SK-N-SH (cell line): ENCODE measurements around the gene TMEM72. TPM values are rescaled to one million over a fixed set of nuclear protein-coding genes. Genes with fewer than 3 reads are reported as not detected.

Experiments
- CTCF ChIA-PET: fragments of 300-600, 350-600 bp; formaldehyde crosslinking; extraction: SDS; loops from one replicate; lab custom pipeline; 2021; lab: Yijun Ruan, JAX
- POLR2A ChIA-PET: fragments of 350-600 bp; sonication (Branson Sonifier 250); formaldehyde crosslinking; extraction: SDS; loops from one replicate; lab custom pipeline; 2020; ENCODE audit warnings: antibody characterized with exemption, inconsistent platforms; lab: Yijun Ruan, JAX
- DNase-seq: peaks from one replicate; pipeline ENCODE4 v3.0.0; 2012
- H2AFZ ChIP-seq: fragments of 200-600 bp; sonication (generic); 2 replicates; pipeline ENCODE4 v1.8.1; 2016; ENCODE audit warnings: antibody characterized with exemption, mild to moderate bottlenecking, low read depth
- H3F3A ChIP-seq: fragments of 200-600 bp; sonication (generic); replicated peaks from 2 replicates; pipeline ENCODE3; 2016; ENCODE audit warnings: antibody characterized with exemption, mild to moderate bottlenecking; ENCODE audit not compliant: insufficient read depth
- H3K27ac ChIP-seq, 2 experiments: fragments of 200-500 bp in 1 of 2; fragments of 200-600 bp in 1 of 2; sonication (Bioruptor generic) in 1 of 2; sonication (generic), shearing (Covaris generic) in 1 of 2; 2 replicates each; pipeline versions ENCODE4 v1.5.1 to v1.6.1; 2014 to 2016; ENCODE audit warnings: low read depth in 2 of 2, inconsistent platforms in 1 of 2, low read length in 1 of 2, mild to moderate bottlenecking in 1 of 2, mixed read lengths in 1 of 2
- H3K27me3 ChIP-seq: fragments of 200-600 bp; sonication (generic), shearing (Covaris generic); 2 replicates; pipeline ENCODE4 v1.6.1; 2016; ENCODE audit warnings: mixed run types; ENCODE audit not compliant: insufficient read depth
- H3K36me3 ChIP-seq, 2 experiments: fragments of 200-500 bp in 1 of 2; fragments of 200-600 bp in 1 of 2; sonication (Bioruptor generic) in 1 of 2; sonication (generic) in 1 of 2; replicated peaks in 1 of 2; 2 replicates each; pipeline versions ENCODE3 to v1.5.1; 2014 to 2016; ENCODE audit warnings: low read length in 1 of 2, mild to moderate bottlenecking in 1 of 2; ENCODE audit not compliant: insufficient read depth in 2 of 2, control insufficient read depth in 1 of 2
- H3K4me1 ChIP-seq, 2 experiments: fragments of 200-500 bp in 1 of 2; fragments of 200-600 bp in 1 of 2; sonication (Bioruptor generic) in 1 of 2; sonication (generic), shearing (Covaris generic) in 1 of 2; 2 replicates each; pipeline versions ENCODE4 v1.5.1 to v1.6.1; 2014 to 2016; ENCODE audit warnings: low read depth in 1 of 2, low read length in 1 of 2, mixed run types in 1 of 2; ENCODE audit not compliant: insufficient read depth in 2 of 2, control insufficient read depth in 1 of 2
- H3K4me2 ChIP-seq: fragments of 200-600 bp; sonication (generic), shearing (Covaris generic); 2 replicates; pipeline ENCODE4 v1.6.1; 2017; ENCODE audit warnings: mixed run types
- H3K4me3 ChIP-seq, 2 experiments: fragments of 200-500 bp in 1 of 2; fragments of 200-600 bp in 1 of 2; sonication (Bioruptor generic) in 1 of 2; sonication (generic), shearing (Covaris generic) in 1 of 2; 2 replicates each; pipeline versions ENCODE4 v1.5.1 to v1.8.1; 2014 to 2016; ENCODE audit warnings: low read depth in 2 of 2, inconsistent platforms in 1 of 2, low read length in 1 of 2, mild to moderate bottlenecking in 1 of 2, mixed read lengths in 1 of 2, moderate library complexity in 1 of 2
- H3K79me2 ChIP-seq: fragments of 200-600 bp; sonication (generic); 2 replicates; pipeline ENCODE4 v1.8.1; 2017; ENCODE audit warnings: mild to moderate bottlenecking; ENCODE audit not compliant: insufficient read depth
- H3K9ac ChIP-seq: fragments of 200-600 bp; sonication (generic); 2 replicates; pipeline ENCODE4 v1.6.1; 2017; ENCODE audit warnings: mixed run types
- H3K9me2 ChIP-seq: fragments of 200-600 bp; sonication (generic); 2 replicates; pipeline ENCODE4 v1.6.1; 2017; ENCODE audit warnings: mixed run types
- H3K9me3 ChIP-seq: fragments of 200-600 bp; sonication (generic); 2 replicates; pipeline ENCODE4 v1.6.1; 2017; ENCODE audit warnings: mixed run types, mild to moderate bottlenecking, moderate library complexity
- H4K20me1 ChIP-seq: fragments of 200-600 bp; sonication (generic); 2 replicates; pipeline ENCODE4 v1.6.1; 2017; ENCODE audit warnings: mild to moderate bottlenecking, mixed run types; ENCODE audit not compliant: insufficient read depth
- CHD2 ChIP-seq: fragments of 150-350 bp; IDR thresholded peaks from 2 replicates; pipeline ENCODE4 v1.6.1; 2018; ENCODE audit warnings: low read length; ENCODE audit not compliant: partially characterized antibody
- EZH2phosphoT487 ChIP-seq: fragments of 200-600 bp; sonication (generic); IDR thresholded peaks from 2 replicates; pipeline ENCODE4 v1.6.1; 2017; ENCODE audit warnings: low read depth, mixed run types, mild to moderate bottlenecking, antibody characterized with exemption, moderate library complexity, borderline replicate concordance
- FOSL2 ChIP-seq: IDR thresholded peaks from 2 replicates; pipeline ENCODE4 v1.4.0; 2012; ENCODE audit warnings: low read depth, mild to moderate bottlenecking, moderate library complexity, borderline replicate concordance
- FOXM1 ChIP-seq: IDR thresholded peaks from 2 replicates; pipeline ENCODE4 v1.4.0; 2012; ENCODE audit warnings: low read depth, mild to moderate bottlenecking
- GABPA ChIP-seq: IDR thresholded peaks from 2 replicates; pipeline ENCODE4 v1.4.0; 2012; ENCODE audit warnings: low read depth, mild to moderate bottlenecking
- GATA2 ChIP-seq: sonication (generic); formaldehyde crosslinking; IDR thresholded peaks from 2 replicates; pipeline ENCODE4 v1.5.0; 2020; ENCODE audit warnings: mild to moderate bottlenecking, missing genetic modification reagents
- MEF2A ChIP-seq: IDR thresholded peaks from 2 replicates; pipeline ENCODE4 v1.4.0; 2012; ENCODE audit warnings: low read depth, borderline replicate concordance
- RAD21 ChIP-seq: IDR thresholded peaks from 2 replicates; pipeline ENCODE4 v1.6.1; 2012; ENCODE audit warnings: mild to moderate bottlenecking, low read length
- RCOR1 ChIP-seq: fragments of 150-350 bp; IDR thresholded peaks from 2 replicates; pipeline ENCODE4 v1.6.1; 2017; ENCODE audit warnings: antibody characterized with exemption, low read length
- RFX5 ChIP-seq: IDR thresholded peaks from 2 replicates; pipeline ENCODE4 v1.6.1; 2012; ENCODE audit warnings: mild to moderate bottlenecking, improper control_type of control experiment, low read length
- SIN3A ChIP-seq: IDR thresholded peaks from 2 replicates; pipeline ENCODE4 v1.6.1; 2012; ENCODE audit warnings: low read depth, mild to moderate bottlenecking, low read length, moderate library complexity, borderline replicate concordance
- SMC3 ChIP-seq: IDR thresholded peaks from 2 replicates; pipeline ENCODE4 v1.6.1; 2012; ENCODE audit warnings: low read depth, low read length, improper control_type of control experiment
- ZBTB33 ChIP-seq: IDR thresholded peaks from 2 replicates; pipeline ENCODE4 v1.4.0; 2012; ENCODE audit warnings: low read depth, borderline replicate concordance
- WGBS: methylation state at CpG from one replicate; pipeline ENCODE4 v1.1.6; 2017; ENCODE audit warnings: low lambda C conversion rate; 5-methylcytosine and 5-hydroxymethylcytosine counted together
- polyA plus RNA-seq, 3 experiments: library from polyadenylated mRNA; depleted of rRNA; stranded (reverse); fragments of >200 nt; gene quantifications; 2 replicates each; pipeline ENCODE4 v1.2.3, GENCODE V29; 2012
- TF ChIP-seq, protein P1 (sequence below): IDR thresholded peaks from 2 replicates; pipeline ENCODE4 v1.4.0; 2012; ENCODE audit warnings: low read depth, borderline replicate concordance
- TF ChIP-seq, protein P2 (sequence below): IDR thresholded peaks from 2 replicates; pipeline ENCODE4 v1.4.0; 2012; ENCODE audit warnings: low read depth
- TF ChIP-seq, protein P3 (sequence below): fragments of 200-600 bp; sonication (generic); IDR thresholded peaks from 2 replicates; pipeline ENCODE4 v1.6.1; 2017; ENCODE audit warnings: antibody characterized with exemption, mild to moderate bottlenecking, moderate library complexity

The TMEM72 gene
- polyA plus RNA-seq, 1 of the 3 experiments (the other 2 are of a cell fraction), result not detected

- Histone ChIP-seq H3K27me3 (peaks cover 28% of the 10 kb centered on the region), H2AFZ (no peak overlapping the region), H3K4me1 (no peaks in the 10 kb centered on the region), H3K9me2 (no peaks in the 10 kb centered on the region)
- 24% methylated on average over 2 of the region's 6 CpGs for WGBS
- TF ChIP-seq, protein P1, sequence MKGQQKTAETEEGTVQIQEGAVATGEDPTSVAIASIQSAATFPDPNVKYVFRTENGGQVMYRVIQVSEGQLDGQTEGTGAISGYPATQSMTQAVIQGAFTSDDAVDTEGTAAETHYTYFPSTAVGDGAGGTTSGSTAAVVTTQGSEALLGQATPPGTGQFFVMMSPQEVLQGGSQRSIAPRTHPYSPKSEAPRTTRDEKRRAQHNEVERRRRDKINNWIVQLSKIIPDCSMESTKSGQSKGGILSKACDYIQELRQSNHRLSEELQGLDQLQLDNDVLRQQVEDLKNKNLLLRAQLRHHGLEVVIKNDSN, result no peak
- TF ChIP-seq, protein P2, sequence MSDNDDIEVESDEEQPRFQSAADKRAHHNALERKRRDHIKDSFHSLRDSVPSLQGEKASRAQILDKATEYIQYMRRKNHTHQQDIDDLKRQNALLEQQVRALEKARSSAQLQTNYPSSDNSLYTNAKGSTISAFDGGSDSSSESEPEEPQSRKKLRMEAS, result no peak
- no peak for TF ChIP-seq RCOR1
- TF ChIP-seq FOSL2, result no peak
- no peak for TF ChIP-seq ZBTB33
- no peak for TF ChIP-seq FOXM1
- TF ChIP-seq RFX5, result no peak
- TF ChIP-seq SIN3A, result no peak
- TF ChIP-seq GATA2 (CRISPR knock-in tag), result no peak
- no peak for TF ChIP-seq SMC3
- TF ChIP-seq RAD21, result no peak
- TF ChIP-seq EZH2phosphoT487, result no peak
- TF ChIP-seq MEF2A, result no peak
- TF ChIP-seq, protein P3, sequence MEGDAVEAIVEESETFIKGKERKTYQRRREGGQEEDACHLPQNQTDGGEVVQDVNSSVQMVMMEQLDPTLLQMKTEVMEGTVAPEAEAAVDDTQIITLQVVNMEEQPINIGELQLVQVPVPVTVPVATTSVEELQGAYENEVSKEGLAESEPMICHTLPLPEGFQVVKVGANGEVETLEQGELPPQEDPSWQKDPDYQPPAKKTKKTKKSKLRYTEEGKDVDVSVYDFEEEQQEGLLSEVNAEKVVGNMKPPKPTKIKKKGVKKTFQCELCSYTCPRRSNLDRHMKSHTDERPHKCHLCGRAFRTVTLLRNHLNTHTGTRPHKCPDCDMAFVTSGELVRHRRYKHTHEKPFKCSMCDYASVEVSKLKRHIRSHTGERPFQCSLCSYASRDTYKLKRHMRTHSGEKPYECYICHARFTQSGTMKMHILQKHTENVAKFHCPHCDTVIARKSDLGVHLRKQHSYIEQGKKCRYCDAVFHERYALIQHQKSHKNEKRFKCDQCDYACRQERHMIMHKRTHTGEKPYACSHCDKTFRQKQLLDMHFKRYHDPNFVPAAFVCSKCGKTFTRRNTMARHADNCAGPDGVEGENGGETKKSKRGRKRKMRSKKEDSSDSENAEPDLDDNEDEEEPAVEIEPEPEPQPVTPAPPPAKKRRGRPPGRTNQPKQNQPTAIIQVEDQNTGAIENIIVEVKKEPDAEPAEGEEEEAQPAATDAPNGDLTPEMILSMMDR, result no peak
- TF ChIP-seq CHD2, result no peak
- TF ChIP-seq GABPA, result no peak
- TF ChIP-seq, all 33 proteins: peak for 0
- Histone ChIP-seq H3K79me2 (no peaks in the 10 kb centered on the region), H3K4me3 (no peak overlapping the region), H3K4me2 (no peak overlapping the region), H3K9me3 (no peaks in the 10 kb centered on the region), H3K27ac (no peak overlapping the region), H3F3A (no peaks in the 10 kb centered on the region), H3K36me3 (no peaks in the 10 kb centered on the region), H4K20me1 (no peaks in the 10 kb centered on the region), H3K9ac (no peak overlapping the region)
- no peak for DNase-seq
- ChIA-PET POLR2A (interaction anchor here (0.8 kb wide), 1 partner anchor 68 kb away, joined by 3 read pairs; no protein-coding TSS in a partner anchor), CTCF (interaction anchor here (2.1 kb wide), 1 partner anchor 21 kb away, joined by 7 read pairs; no protein-coding TSS in a partner anchor)
These were observed 25.4 kb upstream of the TMEM72 start for GRCh38 chr10:44885710-44886109.
